ENCODE measurements around the gene ZNF316. TPM values are rescaled to one million over a fixed set of nuclear protein-coding genes. Genes with fewer than 3 reads are reported as not detected.

The ZNF316 gene
- total and polyA plus RNA-seq, 10 donors = 9.5 to 60.5 (median 44.2) TPM

GRCh38 chr7:6606866-6607583 lies 30.1 kb upstream of the ZNF316 start:
- H3K36me3 ChIP-seq = peaks cover 0 to 90% (median 69%) of the 10 kb centered on the region in 6 donors
- intact Hi-C loops (cut with DNase I; ENCODE audit: low total_unique reads) = no loop called here
- 92 to 96% (median 95%) methylated on average over 33 to 36 of the region's 36 CpGs for WGBS, 5 donors
- no peak overlapping the region for H3K27ac ChIP-seq
- DNase-seq = no peak
- H3K4me3 ChIP-seq = no peak overlapping the region
- no peaks in the 10 kb centered on the region for H3K9me3 ChIP-seq
- H3K27me3 ChIP-seq (replicated peaks in 1 of 7) = no peaks in the 10 kb centered on the region
- TF ChIP-seq POLR2AphosphoS5 (IDR thresholded peaks at IDR 0.05) = no peak
- no peak for TF ChIP-seq POLR2A (IDR thresholded peaks at IDR 0.05)
- TF ChIP-seq, protein P1, sequence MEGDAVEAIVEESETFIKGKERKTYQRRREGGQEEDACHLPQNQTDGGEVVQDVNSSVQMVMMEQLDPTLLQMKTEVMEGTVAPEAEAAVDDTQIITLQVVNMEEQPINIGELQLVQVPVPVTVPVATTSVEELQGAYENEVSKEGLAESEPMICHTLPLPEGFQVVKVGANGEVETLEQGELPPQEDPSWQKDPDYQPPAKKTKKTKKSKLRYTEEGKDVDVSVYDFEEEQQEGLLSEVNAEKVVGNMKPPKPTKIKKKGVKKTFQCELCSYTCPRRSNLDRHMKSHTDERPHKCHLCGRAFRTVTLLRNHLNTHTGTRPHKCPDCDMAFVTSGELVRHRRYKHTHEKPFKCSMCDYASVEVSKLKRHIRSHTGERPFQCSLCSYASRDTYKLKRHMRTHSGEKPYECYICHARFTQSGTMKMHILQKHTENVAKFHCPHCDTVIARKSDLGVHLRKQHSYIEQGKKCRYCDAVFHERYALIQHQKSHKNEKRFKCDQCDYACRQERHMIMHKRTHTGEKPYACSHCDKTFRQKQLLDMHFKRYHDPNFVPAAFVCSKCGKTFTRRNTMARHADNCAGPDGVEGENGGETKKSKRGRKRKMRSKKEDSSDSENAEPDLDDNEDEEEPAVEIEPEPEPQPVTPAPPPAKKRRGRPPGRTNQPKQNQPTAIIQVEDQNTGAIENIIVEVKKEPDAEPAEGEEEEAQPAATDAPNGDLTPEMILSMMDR (IDR thresholded peaks at IDR 0.05 in 8 of 11, conservative IDR thresholded peaks at IDR 0.05 in 3 of 11) = no peak
- peaks cover 0 to 5% (median 0%) of the 10 kb centered on the region in 6 donors for H3K4me1 ChIP-seq

- DNase-seq = no peak
- intact Hi-C loops (cut with DNase I; ENCODE audit: low total_unique reads) = no loop called here
- TF ChIP-seq POLR2AphosphoS5 (IDR thresholded peaks at IDR 0.05) (no peak), POLR2A (IDR thresholded peaks at IDR 0.05) (no peak)
- Histone ChIP-seq H3K9me3 (no peaks in the 10 kb centered on the region), H3K36me3 (peaks cover 0 to 84% (median 63%) of the 10 kb centered on the region in 6 donors), H3K4me3 (no peak overlapping the region), H3K27ac (no peak overlapping the region), H3K4me1 (peaks cover 0 to under 1% (median 0%) of the 10 kb centered on the region in 6 donors), H3K27me3 (replicated peaks in 1 of 7) (no peaks in the 10 kb centered on the region)
- 89 to 95% (median 94%) methylated on average over 32 to 38 of the region's 38 CpGs for WGBS, 5 donors
These were observed 29.5 kb upstream of the ZNF316 start for GRCh38 chr7:6607651-6608051.

- H3K4me1 ChIP-seq = no peaks in the 10 kb centered on the region
- H3K4me3 ChIP-seq = no peak overlapping the region
- intact Hi-C loops (cut with DNase I; ENCODE audit: low total_unique reads) = no loop called here
- TF ChIP-seq, protein P1 (IDR thresholded peaks at IDR 0.05 in 8 of 11, conservative IDR thresholded peaks at IDR 0.05 in 3 of 11) = no peak
- no peak for TF ChIP-seq POLR2A (IDR thresholded peaks at IDR 0.05)
- no peak for TF ChIP-seq POLR2AphosphoS5 (IDR thresholded peaks at IDR 0.05)
- no peaks in the 10 kb centered on the region for H3K9me3 ChIP-seq
- H3K36me3 ChIP-seq = peaks cover 0 to 80% (median 59%) of the 10 kb centered on the region in 6 donors
- 91 to 95% (median 94%) methylated on average over 21 to 27 of the region's 27 CpGs for WGBS, 5 donors
- DNase-seq = no peak
- no peaks in the 10 kb centered on the region for H3K27me3 ChIP-seq (replicated peaks in 1 of 7)
- H3K27ac ChIP-seq = no peak overlapping the region
These were observed 29.0 kb upstream of the ZNF316 start for GRCh38 chr7:6608081-6608480.

GRCh38 chr7:6608794-6609193 lies 28.3 kb upstream of the ZNF316 start:
- H3K9me3 ChIP-seq = no peaks in the 10 kb centered on the region
- peaks cover 0 to 4% (median 0%) of the 10 kb centered on the region in 7 donors for H3K27me3 ChIP-seq (replicated peaks in 1 of 7)
- TF ChIP-seq POLR2AphosphoS5 (IDR thresholded peaks at IDR 0.05) (no peak), POLR2A (IDR thresholded peaks at IDR 0.05) (no peak)
- TF ChIP-seq, protein P1 (IDR thresholded peaks at IDR 0.05 in 8 of 11, conservative IDR thresholded peaks at IDR 0.05 in 3 of 11) = no peak
- 94 to 97% (median 96%) methylated on average over 12 of the region's 12 CpGs for WGBS, 5 donors
- H3K27ac ChIP-seq = no peak overlapping the region
- no peaks in the 10 kb centered on the region for H3K4me1 ChIP-seq
- H3K36me3 ChIP-seq = peaks cover 0 to 73% (median 52%) of the 10 kb centered on the region in 6 donors
- intact Hi-C loops (cut with DNase I; ENCODE audit: low total_unique reads) = no loop called here
- DNase-seq = no peak
- H3K4me3 ChIP-seq = no peak overlapping the region

Measured in spleen (tissue), 11 donors.